AG08396 (cell line): ENCODE results near the gene KRT2.

Source experiments
- DNase-seq: peaks from one replicate; pipeline ENCODE4 v3.0.0; 2012; ENCODE audit warnings: low spot score, mixed read lengths

The KRT2 gene

DNA sequence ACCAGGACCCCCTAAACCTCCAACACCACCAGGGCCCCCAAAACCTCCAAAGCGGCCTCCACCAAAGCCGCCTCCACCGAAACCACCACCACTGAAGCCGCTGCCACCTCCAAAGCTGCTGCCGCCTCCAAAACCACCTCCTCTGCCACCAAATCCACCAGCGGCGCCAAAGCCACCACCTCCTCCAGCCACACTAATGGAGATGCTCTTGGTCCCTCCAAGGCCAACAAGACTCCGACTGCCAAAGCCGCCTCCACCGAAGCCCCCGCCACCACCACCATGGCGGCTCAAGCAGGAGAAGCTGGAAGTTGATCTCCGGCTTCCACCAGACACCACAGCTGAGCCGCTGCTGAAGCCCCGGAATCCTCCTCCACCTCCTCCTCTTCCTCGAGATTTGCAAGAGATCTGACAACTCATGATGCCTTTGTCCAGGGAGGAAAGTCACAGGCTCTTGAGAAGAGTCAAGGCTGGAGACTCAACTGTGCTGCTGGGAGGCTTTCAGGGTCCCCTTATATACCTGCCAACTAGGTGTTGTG, at the start of gene KRT2:
Gene KRT2 (minus strand): TSS at position 486 of the 536 bp plus-strand sequence. CDS start 69 bp downstream, at position 417.
- DNase-seq, result no peak

DNA sequence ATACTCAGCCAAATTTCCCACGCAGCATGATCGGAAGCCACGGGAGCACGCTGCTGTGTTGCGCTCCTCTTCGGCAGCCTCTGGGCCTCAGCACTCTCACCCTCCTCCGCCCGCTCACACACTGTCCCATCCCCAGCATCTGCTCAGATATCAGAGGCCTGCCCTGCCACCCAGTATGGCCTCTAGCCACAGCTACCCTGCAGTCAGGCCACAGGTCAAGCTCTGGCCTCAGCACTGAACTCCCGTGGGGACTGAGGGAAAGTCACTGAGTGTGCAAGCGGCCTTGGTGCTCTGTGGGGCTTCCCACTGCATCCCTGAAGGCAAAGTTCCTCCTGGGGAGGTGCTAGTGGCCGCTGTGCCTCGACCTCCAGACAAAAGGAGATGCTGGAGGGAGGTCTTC, 49.3 kb upstream of the KRT2 start:
- DNase-seq, result no peak

DNA sequence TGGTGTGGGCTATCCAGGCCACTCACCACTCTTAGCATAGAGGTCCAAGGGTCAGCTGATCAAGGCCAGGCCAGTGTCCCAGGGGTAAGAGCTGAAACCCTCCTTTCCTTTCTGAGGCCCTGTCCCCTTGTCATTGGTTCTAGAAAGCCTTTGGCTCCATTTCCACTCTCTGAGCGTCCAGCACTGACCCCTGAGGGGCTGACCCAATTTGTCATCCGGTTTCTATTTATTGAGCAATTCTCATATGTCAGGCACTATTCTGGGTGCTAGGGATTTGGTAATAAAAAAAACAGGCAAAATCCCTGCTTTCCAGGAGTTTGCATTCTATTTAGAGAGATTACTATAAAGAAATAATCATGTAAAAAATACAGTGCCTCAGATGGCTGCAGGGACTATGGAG, 47.9 kb upstream of the KRT2 start:
- DNase-seq, result no peak

GRCh38 chr12:52699373-52699772, 47.4 kb upstream of the KRT2 start:
- no peak for DNase-seq

DNA sequence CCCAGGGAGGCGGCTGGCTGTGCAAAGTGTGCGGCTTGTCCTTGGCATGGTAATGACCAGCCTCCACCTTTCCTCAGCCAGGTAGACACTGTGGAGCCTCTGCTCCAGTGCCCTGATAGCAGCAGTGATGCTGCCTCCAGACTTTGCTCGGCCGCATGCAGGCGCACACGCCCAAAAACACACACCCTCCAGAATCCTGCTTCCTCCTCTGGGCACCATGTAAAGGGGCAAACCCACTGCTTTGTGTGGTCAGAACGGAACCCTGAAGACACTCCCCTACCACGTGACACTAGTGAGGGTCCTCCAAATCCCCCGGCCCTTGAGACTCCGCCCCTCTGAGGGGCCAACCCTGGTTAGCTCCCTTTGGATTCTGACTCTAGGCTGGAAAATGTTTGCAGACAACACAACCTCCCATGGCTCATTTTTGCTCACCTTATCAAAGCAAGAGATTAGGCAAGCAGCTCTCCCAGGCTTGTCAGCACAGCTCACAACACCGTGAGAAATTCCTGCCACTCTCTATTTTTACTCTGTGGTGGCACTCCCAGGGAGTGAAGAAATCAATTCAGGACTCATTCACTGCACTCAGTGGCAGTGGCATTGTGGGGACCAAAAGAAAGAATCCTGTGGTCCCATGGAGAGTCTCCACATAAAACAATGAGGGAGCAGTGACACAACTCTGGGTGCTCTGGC, 46.8 kb upstream of the KRT2 start:
- DNase-seq, result no peak

DNA sequence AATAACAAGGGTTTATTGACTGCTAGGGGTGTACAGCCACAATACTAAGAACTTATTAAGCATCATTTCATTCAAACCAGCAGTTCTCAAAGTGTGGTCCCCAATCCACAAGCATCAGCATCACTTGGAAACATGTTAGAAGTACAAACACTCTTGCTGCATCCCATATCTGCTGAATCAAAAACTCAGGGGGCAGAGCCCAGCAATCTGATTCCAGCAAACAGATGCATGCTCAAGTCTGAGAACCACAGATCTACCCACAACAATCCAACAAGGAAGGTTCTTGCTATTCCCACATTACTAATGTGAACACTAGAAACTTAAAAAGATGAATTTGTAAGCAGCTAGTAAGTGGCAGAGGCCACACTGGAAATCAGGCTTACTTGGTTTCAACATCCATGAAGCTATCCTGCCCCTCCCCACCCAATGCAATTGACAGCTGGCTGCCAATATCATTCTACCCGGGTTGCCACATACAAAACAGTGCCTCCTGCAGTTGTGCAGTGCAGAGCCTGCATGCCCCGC, 45.1 kb upstream of the KRT2 start:
- DNase-seq, result no peak

- no peak for DNase-seq
Measured at GRCh38 chr12:52696588-52696987, 44.6 kb upstream of the KRT2 start.

DNA sequence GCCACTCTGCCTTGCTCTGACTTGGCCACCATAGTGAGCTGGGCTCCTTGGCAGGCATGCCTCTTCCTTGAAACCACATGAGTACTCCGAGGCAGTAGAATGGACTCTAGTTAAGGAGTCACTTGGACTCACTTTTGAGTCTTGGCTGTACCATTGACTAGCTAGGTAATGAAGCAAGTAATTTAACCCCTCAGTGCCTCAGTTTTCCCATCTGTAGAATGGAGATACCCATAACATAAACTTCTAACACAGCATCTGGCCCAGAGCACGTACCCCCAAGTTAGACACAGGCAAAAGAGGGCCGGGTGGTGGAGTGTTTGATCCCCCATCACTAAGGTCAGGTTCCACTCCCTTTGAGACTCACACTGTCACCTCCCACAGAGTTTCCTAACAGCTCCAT, 43.0 kb upstream of the KRT2 start:
- DNase-seq, result no peak

DNA sequence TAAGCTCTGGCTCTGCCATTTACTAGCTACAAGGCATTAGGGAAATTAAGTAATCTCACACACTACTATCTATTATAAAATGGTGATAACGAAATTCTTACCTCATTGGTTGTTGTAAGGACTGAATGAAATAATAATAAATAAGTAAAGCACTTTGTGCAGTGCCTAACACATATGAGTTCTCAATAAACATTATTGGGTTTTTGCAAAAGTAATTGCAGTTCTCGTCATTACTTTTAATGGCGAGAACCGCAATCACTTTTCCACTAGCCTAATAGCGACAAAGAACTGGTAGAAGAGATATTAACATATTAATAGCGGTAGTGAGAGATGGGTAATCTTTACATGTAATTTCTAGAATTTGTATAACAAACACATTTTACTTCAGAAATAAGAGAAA, 42.1 kb upstream of the KRT2 start:
- no peak for DNase-seq

DNA sequence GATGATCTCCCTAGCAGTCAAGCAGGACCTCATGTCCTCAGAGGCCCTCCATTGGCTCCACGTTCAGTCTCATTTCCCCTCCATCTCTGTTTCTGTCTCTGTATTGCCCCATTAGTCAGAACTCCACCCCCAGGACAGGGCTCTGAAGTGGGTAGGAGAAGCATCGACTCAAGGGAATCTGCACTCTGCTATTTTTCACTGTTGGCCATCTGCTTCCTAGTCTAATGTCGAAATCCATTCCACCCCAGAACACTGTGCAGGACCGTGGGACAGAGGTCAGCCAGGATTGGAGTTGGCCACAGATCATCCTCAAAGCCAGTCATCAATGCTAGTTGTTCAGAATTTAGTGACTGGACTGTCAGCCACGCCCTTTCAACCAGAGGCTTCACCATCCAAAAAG, 41.2 kb upstream of the KRT2 start:
- no peak for DNase-seq

DNA sequence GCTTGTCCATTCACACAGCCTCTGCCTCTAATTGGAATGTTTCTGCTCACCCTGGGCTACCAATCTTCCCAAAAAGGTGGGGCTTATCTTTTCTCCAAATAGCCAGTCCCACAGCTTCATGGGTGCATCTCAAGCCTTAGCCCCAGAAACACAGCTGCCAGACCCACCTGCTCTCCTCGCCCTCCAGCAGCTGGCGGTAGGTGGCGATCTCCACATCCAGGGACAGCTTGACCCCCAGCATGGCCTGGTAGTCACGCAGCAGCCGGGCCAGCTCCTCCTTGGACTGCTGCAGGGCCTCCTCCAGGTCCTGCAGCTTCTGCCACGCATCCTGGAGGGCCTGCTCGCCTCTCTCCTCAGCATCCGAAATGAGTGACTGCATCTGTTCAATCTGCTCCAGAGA, 40.2 kb upstream of the KRT2 start:
- DNase-seq, result no peak

DNA sequence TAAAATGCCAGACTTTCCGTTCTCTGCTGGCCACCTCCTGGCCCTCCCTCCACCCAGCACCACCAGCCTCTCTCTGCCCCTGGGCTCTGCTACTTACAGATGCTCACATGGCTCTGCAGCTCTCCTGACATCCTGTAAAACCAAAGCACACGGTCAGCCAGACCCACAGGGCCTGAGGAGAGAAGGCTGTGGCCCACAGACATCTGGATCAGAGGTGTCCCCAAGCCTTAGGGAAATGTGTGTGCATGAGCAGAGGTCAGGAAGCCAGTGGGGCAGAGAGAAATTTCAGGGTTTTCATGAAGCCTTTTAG, 39.8 kb upstream of the KRT2 start:
- DNase-seq, result no peak

DNA sequence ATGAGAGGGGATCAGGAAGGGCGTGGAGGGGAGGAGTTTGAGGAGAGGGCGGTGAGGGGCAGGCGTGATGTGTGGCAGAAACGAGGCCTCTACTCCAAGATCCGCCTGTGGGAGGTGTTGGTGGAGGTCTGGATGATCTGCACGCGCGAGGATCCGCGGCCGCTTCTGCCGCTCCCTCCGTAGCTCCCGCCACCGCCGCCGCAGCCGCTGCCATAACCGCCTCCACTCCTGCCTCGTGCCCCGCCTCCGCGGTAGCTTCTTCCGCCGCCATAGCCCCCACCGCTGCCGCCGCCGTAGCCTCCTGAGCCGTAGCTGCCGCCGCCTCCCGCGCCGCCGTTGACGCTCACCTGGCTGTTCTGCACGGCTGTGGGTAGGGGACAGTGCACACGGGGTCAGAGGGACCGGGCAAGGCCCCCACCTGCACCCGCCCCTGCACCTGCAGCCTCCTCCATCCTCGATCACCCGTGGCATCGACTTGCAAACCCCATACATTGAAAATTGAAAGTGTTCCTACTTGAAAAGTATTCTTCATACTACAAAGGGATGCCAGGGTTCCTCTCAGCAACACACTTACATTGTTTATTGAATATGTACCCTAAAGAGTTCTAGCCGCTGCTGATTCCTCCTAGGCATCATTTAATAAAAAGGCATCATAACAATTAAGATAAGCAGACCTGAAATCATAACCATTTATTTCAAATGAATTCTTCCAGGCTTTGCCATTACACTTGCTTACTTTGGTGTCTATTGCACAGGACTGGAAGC, 39.2 kb upstream of the KRT2 start:
- DNase-seq, result no peak

DNA sequence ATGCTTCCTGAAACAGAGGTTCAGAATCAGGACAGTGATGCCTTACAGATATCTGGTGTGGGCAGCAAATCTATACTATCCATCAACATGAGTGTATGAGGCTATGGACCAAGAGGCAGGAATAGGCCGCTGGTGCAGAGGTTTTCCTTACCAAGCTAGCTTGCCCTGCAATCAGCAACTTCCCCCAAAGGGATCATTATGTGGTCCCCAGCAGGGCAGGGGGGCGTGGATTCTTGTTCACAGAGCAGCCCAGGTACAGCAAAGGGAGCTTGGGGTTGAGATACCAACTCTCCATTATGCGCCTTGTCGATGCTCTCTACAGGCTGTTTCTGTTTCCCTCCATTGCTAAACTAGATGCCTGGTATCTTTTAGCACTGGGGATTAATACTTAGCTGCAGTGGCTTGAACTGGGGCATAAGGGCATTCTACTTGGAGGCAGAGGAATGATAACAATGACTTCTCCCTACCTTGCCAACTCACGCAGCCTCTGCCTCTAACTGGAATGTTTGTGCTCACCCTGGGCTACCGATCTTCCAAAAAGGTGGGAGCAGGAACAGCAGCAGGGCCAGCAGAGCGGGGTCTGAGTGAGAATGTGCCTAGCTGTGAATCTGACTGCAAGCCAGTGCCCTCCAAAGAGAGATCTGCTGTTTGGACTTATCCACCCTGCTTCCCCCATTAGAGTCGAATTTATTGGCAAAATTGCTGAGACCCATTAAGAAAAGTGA, 38.5 kb upstream of the KRT2 start:
- DNase-seq, result no peak

- DNase-seq, result no peak
Measured at GRCh38 chr12:52689936-52690335, 37.9 kb upstream of the KRT2 start.

DNA sequence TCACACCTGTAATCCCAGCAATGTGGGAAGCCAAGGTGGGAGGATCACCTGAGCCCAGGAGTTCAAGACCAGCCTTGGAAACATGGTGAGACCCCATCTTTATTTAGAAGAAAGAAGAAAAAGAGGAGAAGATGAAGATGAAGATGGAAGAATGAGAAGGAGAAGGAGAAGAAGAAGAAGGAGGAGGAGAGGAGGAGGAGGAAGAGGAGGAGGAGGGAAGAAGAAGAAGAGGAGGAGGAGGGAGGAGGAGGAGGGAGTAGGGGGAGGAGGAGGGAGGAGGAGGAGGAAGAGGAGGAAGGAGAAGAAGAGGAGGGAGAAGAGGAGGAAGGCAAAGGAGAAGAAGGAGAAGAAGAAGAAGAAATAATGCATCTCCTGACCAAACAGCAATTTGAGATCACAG, 37.2 kb upstream of the KRT2 start:
- no peak for DNase-seq

DNA sequence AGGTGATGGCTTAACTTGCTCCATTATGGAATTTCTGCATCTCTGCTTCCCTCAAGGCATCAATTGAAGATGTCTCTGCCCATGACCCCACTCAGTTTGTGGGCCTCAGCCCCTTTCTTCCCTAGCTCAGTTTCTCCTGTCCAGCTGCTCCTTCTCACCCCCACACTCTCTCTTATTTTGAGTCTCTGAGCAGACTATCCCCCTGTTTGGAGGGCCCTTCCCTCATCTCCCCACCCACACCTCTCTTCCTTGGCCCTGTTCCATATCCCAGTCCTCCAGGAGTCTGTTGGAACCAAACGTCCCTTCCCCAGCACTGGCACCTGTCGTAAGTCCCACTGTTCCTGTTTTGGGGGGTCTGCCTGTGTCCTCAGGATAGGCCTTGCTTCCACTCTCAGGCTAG, 36.5 kb upstream of the KRT2 start:
- DNase-seq, result no peak

DNA sequence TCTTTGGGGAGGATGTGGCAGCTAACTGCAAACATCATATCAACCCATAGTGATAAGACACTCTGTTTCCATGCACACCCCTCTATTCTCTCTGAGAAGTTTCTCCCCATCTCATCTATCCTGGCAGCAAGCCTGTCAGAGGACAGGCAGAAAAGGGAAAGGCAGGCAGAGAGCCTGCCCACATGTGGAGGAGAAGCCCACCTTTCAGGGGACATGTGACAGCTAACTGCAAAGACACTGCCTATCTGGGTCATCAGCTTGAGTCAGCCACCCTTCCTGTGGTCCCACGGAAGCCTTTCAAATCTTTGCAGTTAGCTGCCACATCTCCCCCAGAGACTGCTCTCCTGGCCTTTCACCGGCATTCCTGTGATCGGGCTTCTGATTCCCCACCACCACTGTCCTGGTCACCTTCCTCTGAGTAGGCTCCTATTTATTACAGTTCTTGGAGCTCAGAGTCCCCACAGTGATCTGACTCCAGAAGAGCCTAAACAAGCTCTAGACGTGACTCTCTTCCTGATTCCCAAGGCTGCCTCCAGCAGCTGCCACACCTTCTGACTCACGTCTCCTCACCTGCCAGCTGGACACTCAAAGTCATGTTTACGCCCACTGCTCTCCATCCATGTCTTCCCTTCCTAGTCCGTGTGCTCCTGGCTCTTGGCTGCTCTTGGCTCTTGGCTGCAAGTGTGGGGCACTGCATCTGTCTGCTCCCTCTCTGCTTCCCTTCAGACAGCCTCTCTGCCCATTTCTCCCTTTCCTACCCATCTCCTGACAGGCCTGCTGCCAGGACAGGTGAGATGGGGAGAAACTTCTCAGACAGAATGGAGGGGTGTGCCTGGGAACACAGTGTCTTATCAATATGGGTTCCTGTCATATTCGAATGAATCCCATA, 35.7 kb upstream of the KRT2 start:
- no peak for DNase-seq

- DNase-seq, result no peak
Measured at GRCh38 chr12:52686756-52687487, 34.9 kb upstream of the KRT2 start.

DNA sequence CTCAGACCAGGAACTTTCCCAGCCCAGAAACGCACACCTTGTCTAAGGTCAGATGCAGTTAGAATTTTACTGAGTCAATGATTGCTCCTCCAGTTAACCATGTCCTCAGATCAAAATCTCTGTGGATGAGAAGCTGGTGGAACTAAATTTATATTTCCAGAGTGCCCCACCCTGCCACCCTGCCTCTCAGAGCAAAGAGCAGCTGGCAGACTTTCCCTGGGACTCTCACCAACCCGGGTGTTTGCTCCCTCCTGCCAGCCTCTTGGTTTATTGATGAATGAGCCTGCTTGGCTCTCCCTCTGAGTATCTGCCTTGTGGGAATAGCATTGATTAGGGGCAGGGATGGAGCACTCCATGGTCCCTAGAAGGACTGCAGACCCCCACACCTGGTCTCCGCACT, 34.1 kb upstream of the KRT2 start:
- no peak for DNase-seq

GRCh38 chr12:52685406-52685890, 33.4 kb upstream of the KRT2 start:
- DNase-seq, result no peak
